Measurements from ENCODE around the gene LIMS1. TPM values are rescaled to one million over a fixed set of nuclear protein-coding genes. Genes with fewer than 3 reads are reported as not detected.
A peak's percentile ranks its signal among the peaks of the same experiment; 100 is the strongest.
"Not testable (repeated sequence)": the region's sequence is repeated elsewhere in the genome, so short reads cannot be mapped to it uniquely, and the experiment has no call there.

Gene LIMS1
- total RNA-seq: 60.1 TPM

- DNase-seq (ENCODE audit: low spot score): peak; percentile 92
Measured at GRCh38 chr2:108533832-108534583, at the start of gene LIMS1. Gene LIMS1, plus strand, starts transcription at chr2:108534470. Its CDS starts 93 bp downstream, at chr2:108534563.

- DNase-seq (ENCODE audit: low spot score): no peak
Measured at GRCh38 chr2:108485253-108485652, 49.0 kb upstream of the LIMS1 start.

GRCh38 chr2:108490506-108491122 lies 43.7 kb upstream of the LIMS1 start:
- no peak for DNase-seq (ENCODE audit: low spot score)

- no peak for DNase-seq (ENCODE audit: low spot score)
Measured at GRCh38 chr2:108491848-108492247, 42.4 kb upstream of the LIMS1 start.

- DNase-seq (ENCODE audit: low spot score): no peak
Measured at GRCh38 chr2:108492364-108492763, 41.9 kb upstream of the LIMS1 start.

- DNase-seq (ENCODE audit: low spot score): not testable (repeated sequence)
Measured at GRCh38 chr2:108496167-108496566, 38.1 kb upstream of the LIMS1 start.

GRCh38 chr2:108507620-108508019 lies 26.6 kb upstream of the LIMS1 start:
- DNase-seq (ENCODE audit: low spot score): not testable (repeated sequence)

- DNase-seq (ENCODE audit: low spot score): not testable (repeated sequence)
Measured at GRCh38 chr2:108512431-108512830, 21.8 kb upstream of the LIMS1 start.

- not testable (repeated sequence) for DNase-seq (ENCODE audit: low spot score)
Measured at GRCh38 chr2:108514478-108514877, 19.8 kb upstream of the LIMS1 start.

GRCh38 chr2:108524688-108525087 lies 9.6 kb upstream of the LIMS1 start:
- DNase-seq (ENCODE audit: low spot score): not testable (repeated sequence)

GRCh38 chr2:108525258-108525657 lies 9.0 kb upstream of the LIMS1 start:
- DNase-seq (ENCODE audit: low spot score): not testable (repeated sequence)

- DNase-seq (ENCODE audit: low spot score): no peak
Measured at GRCh38 chr2:108531674-108532055, 2.6 kb upstream of the LIMS1 start.

GRCh38 chr2:108534584-108535356 lies 500 bp downstream of the LIMS1 start:
- DNase-seq (ENCODE audit: low spot score): no peak

GRCh38 chr2:108535357-108535631 lies 1.0 kb downstream of the LIMS1 start:
- no peak for DNase-seq (ENCODE audit: low spot score)

- DNase-seq (ENCODE audit: low spot score): no peak
Measured at GRCh38 chr2:108536133-108536780, 2.0 kb downstream of the LIMS1 start.

- DNase-seq (ENCODE audit: low spot score): no peak
Measured at GRCh38 chr2:108536911-108537310, 2.6 kb downstream of the LIMS1 start.

- no peak for DNase-seq (ENCODE audit: low spot score)
Measured at GRCh38 chr2:108538000-108538625, 3.8 kb downstream of the LIMS1 start.

- DNase-seq (ENCODE audit: low spot score): no peak
Measured at GRCh38 chr2:108541451-108541850, 7.2 kb downstream of the LIMS1 start.

GRCh38 chr2:108542071-108542470 lies 7.8 kb downstream of the LIMS1 start:
- DNase-seq (ENCODE audit: low spot score): no peak

- DNase-seq (ENCODE audit: low spot score): no peak
Measured at GRCh38 chr2:108547606-108548005, 13.3 kb downstream of the LIMS1 start.

- no peak for DNase-seq (ENCODE audit: low spot score)
Measured at GRCh38 chr2:108548208-108549003, 14.1 kb downstream of the LIMS1 start.

All from ureter (tissue), 1 donor.